ENCODE data around the gene TCEAL4. TPM values are rescaled to one million over a fixed set of nuclear protein-coding genes. Genes with fewer than 3 reads are reported as not detected.
"Not testable (repeated sequence)": the region's sequence is repeated elsewhere in the genome, so short reads cannot be mapped to it uniquely, and the experiment has no call there.

TCEAL4 gene
- total RNA-seq, 1 donor from 2014 or later = 140 TPM

GRCh38 chrX:103586659-103587058 lies 1.3 kb downstream of the TCEAL4 start:
- intact Hi-C loops (cut with DNase I) = no loop called here
- H3K27me3 ChIP-seq = no peaks in the 10 kb centered on the region
- peak overlapping the region; percentile 92 for H3K27ac ChIP-seq
- H3K4me3 ChIP-seq = peak overlapping the region; percentile 47 to 67
- H3K4me1 ChIP-seq = peaks cover 5% of the 10 kb centered on the region
- no peak for DNase-seq (ENCODE audit: extremely low spot score in 2 of 2)
- no peaks in the 10 kb centered on the region for H3K36me3 ChIP-seq
- H3K9me3 ChIP-seq = no peaks in the 10 kb centered on the region
- no peak for TF ChIP-seq CTCF (IDR thresholded peaks at IDR 0.05)
- no peak for TF ChIP-seq POLR2A (IDR thresholded peaks at IDR 0.05)
- no peak for TF ChIP-seq POLR2AphosphoS5 (IDR thresholded peaks at IDR 0.05; ENCODE audit: insufficient read depth in 1 of 2, low read depth in 1 of 2)

GRCh38 chrX:103592295-103592694 lies 7.0 kb downstream of the TCEAL4 start:
- H3K36me3 ChIP-seq; H3K9me3 ChIP-seq; DNase-seq (ENCODE audit: extremely low spot score in 2 of 2); H3K4me3 ChIP-seq; H3K4me1 ChIP-seq; intact Hi-C loops (cut with DNase I); H3K27me3 ChIP-seq; H3K27ac ChIP-seq: not testable (repeated sequence)

GRCh38 chrX:103595202-103595601 lies 9.9 kb downstream of the TCEAL4 start:
- DNase-seq (ENCODE audit: extremely low spot score in 2 of 2); intact Hi-C loops (cut with DNase I); H3K27ac ChIP-seq; H3K36me3 ChIP-seq; H3K4me1 ChIP-seq; H3K9me3 ChIP-seq; H3K27me3 ChIP-seq; H3K4me3 ChIP-seq: not testable (repeated sequence)

GRCh38 chrX:103607364-103608305 lies 22.3 kb downstream of the TCEAL4 start, which contains the start of gene TCEAL3:
Gene TCEAL3, plus strand, starts transcription at chrX:103607963. Its CDS starts 1,102 bp downstream, at chrX:103609065.
- no peaks in the 10 kb centered on the region for H3K9me3 ChIP-seq
- no peak for DNase-seq (ENCODE audit: extremely low spot score in 2 of 2)
- peak within 1 kb of the TSS; percentile 59 for H3K4me3 ChIP-seq
- no peaks in the 10 kb centered on the region for H3K27me3 ChIP-seq
- intact Hi-C loops (cut with DNase I) = no loop called here
- peak within 1 kb of the TSS; percentile 89 for H3K27ac ChIP-seq
- H3K36me3 ChIP-seq = no peaks in the 10 kb centered on the region
- peaks cover 5% of the 10 kb centered on the region for H3K4me1 ChIP-seq
- TF ChIP-seq POLR2A (IDR thresholded peaks at IDR 0.05) = peak in 1 of 2 donors; percentile 17
- TF ChIP-seq CTCF (IDR thresholded peaks at IDR 0.05) = no peak
- TF ChIP-seq POLR2AphosphoS5 (IDR thresholded peaks at IDR 0.05; ENCODE audit: insufficient read depth in 1 of 2, low read depth in 1 of 2) = peak in 1 of 2 donors; percentile 71

GRCh38 chrX:103608306-103608963 lies 23.1 kb downstream of the TCEAL4 start:
- TF ChIP-seq CTCF (IDR thresholded peaks at IDR 0.05) (no peak), POLR2A (IDR thresholded peaks at IDR 0.05) (no peak), POLR2AphosphoS5 (IDR thresholded peaks at IDR 0.05; ENCODE audit: insufficient read depth in 1 of 2, low read depth in 1 of 2) (no peak)
- Histone ChIP-seq H3K36me3 (no peaks in the 10 kb centered on the region), H3K9me3 (no peaks in the 10 kb centered on the region), H3K27me3 (no peaks in the 10 kb centered on the region), H3K27ac (peak overlapping the region; percentile 89), H3K4me3 (peak overlapping the region; percentile 59), H3K4me1 (peaks cover 5% of the 10 kb centered on the region)
- no peak for DNase-seq (ENCODE audit: extremely low spot score in 2 of 2)
- intact Hi-C loops (cut with DNase I) = no loop called here

- intact Hi-C loops (cut with DNase I) = no loop called here
- H3K27ac ChIP-seq = no peak overlapping the region
- TF ChIP-seq POLR2AphosphoS5 (IDR thresholded peaks at IDR 0.05; ENCODE audit: insufficient read depth in 1 of 2, low read depth in 1 of 2) (no peak), POLR2A (IDR thresholded peaks at IDR 0.05) (no peak), CTCF (IDR thresholded peaks at IDR 0.05) (no peak)
- H3K36me3 ChIP-seq = no peaks in the 10 kb centered on the region
- no peak for DNase-seq (ENCODE audit: extremely low spot score in 2 of 2)
- peaks cover 5% of the 10 kb centered on the region for H3K4me1 ChIP-seq
- H3K9me3 ChIP-seq = no peaks in the 10 kb centered on the region
- no peak overlapping the region for H3K4me3 ChIP-seq
- no peaks in the 10 kb centered on the region for H3K27me3 ChIP-seq
These were observed 25.0 kb downstream of the TCEAL4 start for GRCh38 chrX:103610282-103610681.
